Measurements from ENCODE around the gene UBE3B.

GRCh38 chr12:109502332-109502731 lies 24.9 kb downstream of the UBE3B start:
- TF ChIP-seq POLR2A (IDR thresholded peaks at IDR 0.05), result no peak
- TF ChIP-seq CTCF (IDR thresholded peaks at IDR 0.05), result no peak
